K562 (cell line): Measurements from ENCODE around the gene HSDL2. TPM values are rescaled to one million over a fixed set of nuclear protein-coding genes. Genes with fewer than 3 reads are reported as not detected.

Experiments
- ATAC-seq: fragments of 200-7000 bp; cut with Tn5 transposase; 3 replicates; pipeline ENCODE4 v1.9.1; 2020; ENCODE audit warnings: moderate library complexity
- BruUV-seq: library from RNA; stranded (reverse); fragments of 400-500 nt; replicated peaks from 2 replicates; lab custom pipeline; 2021; lab: Mats Ljungman, UMichigan
- CTCF ChIA-PET: fragments of 300-600 bp; formaldehyde crosslinking; extraction: SDS; loops from one replicate; lab custom pipeline; 2021; ENCODE audit warnings: low intra/inter-chr PET ratio; lab: Yijun Ruan, JAX
- POLR2A ChIA-PET: fragments of 300-600, 350-650 bp; sonication (Branson Sonifier 250); formaldehyde crosslinking; extraction: SDS; loops from one replicate; lab custom pipeline; 2021; ENCODE audit warnings: antibody characterized with exemption, inconsistent platforms; lab: Yijun Ruan, JAX
- DNase-seq, 4 experiments: peaks; one replicate each; pipeline versions ENCODE4 v3.0.0 to v3.0.0-alpha.2; 2011 to 2018; ENCODE audit warnings: low spot score in 3 of 4, mixed read lengths in 3 of 4; ENCODE audit errors: extremely low read depth in 1 of 4
- FAIRE-seq: peaks from 2 replicates; lab custom pipeline; 2011; peaks lifted over from hg19 to GRCh38; lab: Jason Lieb, UNC
- H2AFZ ChIP-seq: 2 replicates; pipeline ENCODE4 v1.6.0; 2011; ENCODE audit warnings: low read depth, low read length, control low read depth, inconsistent platforms
- H3K27ac ChIP-seq: fragments of 200-600 bp; 3 replicates; pipeline ENCODE4 v1.8.0; 2011; ENCODE audit warnings: low read depth, mild to moderate bottlenecking, control low read depth, inconsistent platforms, low read length, moderate library complexity, mixed read lengths; ENCODE audit errors: extremely low read depth
- H3K27me3 ChIP-seq, 2 experiments: fragments of 300-600 bp in 1 of 2; 2 replicates in 1 of 2; 3 replicates in 1 of 2; pipeline versions ENCODE4 v1.6.0 to v1.8.0; 2011; ENCODE audit warnings: inconsistent platforms in 2 of 2, low read length in 2 of 2, mild to moderate bottlenecking in 1 of 2, mixed read lengths in 1 of 2, moderate library complexity in 1 of 2; ENCODE audit not compliant: control insufficient read depth in 2 of 2, insufficient read depth in 2 of 2
- H3K36me3 ChIP-seq: fragments of 300-600 bp; 3 replicates; pipeline ENCODE4 v1.8.0; 2011; ENCODE audit warnings: mild to moderate bottlenecking, low read length, inconsistent platforms; ENCODE audit not compliant: control insufficient read depth, insufficient read depth
- H3K4me1 ChIP-seq, 2 experiments: fragments of 200-600 bp in 1 of 2; replicated peaks in 1 of 2; 2 replicates in 1 of 2; 3 replicates in 1 of 2; pipeline versions ENCODE4 v1.5.1 to v1.8.0; 2011; ENCODE audit warnings: inconsistent platforms in 2 of 2, low read length in 2 of 2, mild to moderate bottlenecking in 1 of 2, mixed read lengths in 1 of 2, moderate library complexity in 1 of 2; ENCODE audit not compliant: control insufficient read depth in 2 of 2, insufficient read depth in 2 of 2
- H3K4me2 ChIP-seq: 2 replicates; pipeline ENCODE4 v1.6.1; 2011; ENCODE audit warnings: low read length, control low read depth, inconsistent platforms, mixed read lengths; ENCODE audit not compliant: insufficient read depth
- H3K4me3 ChIP-seq: fragments of 200-600 bp; sonication (generic), shearing (Covaris generic); 2 replicates; pipeline ENCODE4 v1.5.1; 2016; ENCODE audit warnings: control low read depth, inconsistent platforms
- H3K79me2 ChIP-seq: fragments of 200-600 bp; 3 replicates; pipeline ENCODE4 v1.8.0; 2011; ENCODE audit warnings: low read length, inconsistent platforms; ENCODE audit not compliant: control insufficient read depth, insufficient read depth
- H3K9ac ChIP-seq, 2 experiments: 2 replicates each; pipeline versions ENCODE4 v1.6.0 to v1.6.1; 2011; ENCODE audit warnings: low read depth in 2 of 2, low read length in 2 of 2, control low read depth in 1 of 2, inconsistent platforms in 1 of 2, mild to moderate bottlenecking in 1 of 2, mixed read lengths in 1 of 2; ENCODE audit not compliant: insufficient read depth in 1 of 2
- H3K9me1 ChIP-seq: one replicate; pipeline ENCODE4 v1.6.0; 2011; ENCODE audit warnings: inconsistent platforms, mild to moderate bottlenecking, low read length, moderate library complexity; ENCODE audit not compliant: control insufficient read depth, insufficient read depth
- H3K9me3 ChIP-seq: replicated peaks from 2 replicates; pipeline ENCODE4 v1.5.1; 2011; ENCODE audit warnings: low read depth, low read length, inconsistent platforms; ENCODE audit not compliant: control insufficient read depth, insufficient read depth
- H4K20me1 ChIP-seq: replicated peaks from 2 replicates; pipeline ENCODE4 v1.6.1; 2011; ENCODE audit warnings: low read length, inconsistent platforms, mixed read lengths; ENCODE audit not compliant: control insufficient read depth, insufficient read depth
- CEBPB ChIP-seq: fragments of 450-650 bp; IDR thresholded peaks from 2 replicates; pipeline ENCODE4 v1.6.1; 2016; ENCODE audit warnings: missing genetic modification characterization, missing compliant biosample characterization
- ESRRA ChIP-seq: fragments of 450-650 bp; IDR thresholded peaks from 2 replicates; pipeline ENCODE4 v1.6.1; 2014; ENCODE audit warnings: low read depth, mild to moderate bottlenecking, moderate library complexity, borderline replicate concordance
- MYNN ChIP-seq, 2 experiments: sonication (generic); formaldehyde crosslinking in 1 of 2; IDR thresholded peaks; 2 replicates each; pipeline versions ENCODE4 v1.5.0 to v1.6.1; 2016 to 2020; ENCODE audit warnings: antibody characterized with exemption in 1 of 2, missing genetic modification reagents in 1 of 2
- REST ChIP-seq, 2 experiments: fragments of 450-650 bp; formaldehyde crosslinking in 1 of 2; IDR thresholded peaks; 2 replicates each; pipeline versions ENCODE4 v1.4.0 to v1.6.1; 2014 to 2020; ENCODE audit warnings: mild to moderate bottlenecking in 2 of 2, borderline replicate concordance in 1 of 2, low read depth in 1 of 2
- SNAPC5 ChIP-seq: fragments of 250-450 bp; sonication (Bioruptor Pico); IDR thresholded peaks from 2 replicates; pipeline ENCODE4 v1.8.0; 2021; ENCODE audit warnings: moderate library complexity, mild to moderate bottlenecking, inconsistent platforms
- SNIP1 ChIP-seq: fragments of 450-650 bp; IDR thresholded peaks from 2 replicates; pipeline ENCODE4 v1.7.1; 2017; ENCODE audit warnings: low read depth, mild to moderate bottlenecking
- ZFPM2 ChIP-seq: fragments of 250-450 bp; sonication (Bioruptor Pico); IDR thresholded peaks from 2 replicates; pipeline ENCODE4 v1.5.1; 2022; ENCODE audit warnings: mild to moderate bottlenecking
- WGBS: fragments of 100-300 bp; shearing (Covaris generic); methylation state at CpG from one replicate; pipeline ENCODE4 v1.1.6; 2016; ENCODE audit warnings: low coverage, mixed read lengths; ENCODE audit not compliant: insufficient coverage; ENCODE audit errors: missing lambda C conversion rate; 5-methylcytosine and 5-hydroxymethylcytosine counted together
- in situ Hi-C: fragments of 300-500 bp; cut with MboI; formaldehyde crosslinking; loops from 4 replicates; pipeline ENCODE4 v1.15.0; 2018; ENCODE audit warnings: inconsistent platforms, mixed read lengths
- intact Hi-C: fragments of 100-400 bp; cut with micrococcal nuclease; formaldehyde crosslinking; loops from 2 replicates; pipeline ENCODE4 v1.14.2; 2022
- polyA plus RNA-seq, 8 experiments: library from polyadenylated mRNA; depleted of rRNA in 4 of 8; stranded (reverse) in 5 of 8; unstranded in 3 of 8; fragments of >200 nt; fragmentation: Nextera tagmentation in 2 of 8; fragmentation: Illumina TruSeq in 1 of 8; extraction: Ambion mirVana in 2 of 8; extraction: Trizol in 1 of 8; gene quantifications; 2 replicates each; pipeline versions ENCODE4 v1.2.1 to v1.2.3, GENCODE V29; 2011 to 2014; ENCODE audit warnings: inconsistent platforms in 1 of 8, missing spikeins in 1 of 8
- total RNA-seq, 7 experiments: library from RNA; depleted of rRNA in 6 of 7; stranded (reverse); fragments of >200 nt in 6 of 7; fragmentation: Illumina TruSeq in 2 of 7; extraction: Trizol in 2 of 7; gene quantifications; 2 replicates each; pipeline versions ENCODE4 v1.2.1 to v1.2.3, GENCODE V29; 2011 to 2021; ENCODE audit warnings: low replicate concordance in 1 of 7
- TF ChIP-seq, protein P1 (sequence below), 2 experiments: IDR thresholded peaks in 1 of 2; conservative IDR thresholded peaks in 1 of 2; 2 replicates each; pipeline ENCODE4 v1.6.1; 2016; ENCODE audit warnings: low read depth in 2 of 2, mild to moderate bottlenecking in 1 of 2, missing compliant biosample characterization in 1 of 2, missing genetic modification characterization in 1 of 2, moderate library complexity in 1 of 2
- TF ChIP-seq, protein P2 (sequence below): IDR thresholded peaks from 3 replicates; pipeline ENCODE4 v1.6.1; 2011; ENCODE audit warnings: borderline replicate concordance, mild to moderate bottlenecking; ENCODE audit not compliant: insufficient read length, insufficient read depth

Gene HSDL2
- total and polyA plus RNA-seq, 9 of the 15 experiments (the other 6 are each of a cell fraction or from before 2014, with no cell fraction given) = 22.8 to 74.1 (median 35.6) TPM

GRCh38 chr9:112352209-112352608 is 27.7 kb upstream of the HSDL2 start:
- FAIRE-seq = no peak
- ChIA-PET POLR2A (interaction anchor here (1.2 kb wide), 1 partner anchor 25 kb away, joined by 3 read pairs; no protein-coding TSS in a partner anchor), CTCF (no interaction called here)
- ATAC-seq = no peak
- H3K27ac ChIP-seq = no peak overlapping the region
- H3K9me3 ChIP-seq = no peaks in the 10 kb centered on the region
- WGBS = 13% methylated on average over 3 of the region's 3 CpGs
- no peaks in the 10 kb centered on the region for H3K27me3 ChIP-seq
- H3K4me3 ChIP-seq = no peak overlapping the region
- H3K4me2 ChIP-seq = no peak overlapping the region
- no peak overlapping the region for H3K9ac ChIP-seq
- no peaks in the 10 kb centered on the region for H3K36me3 ChIP-seq
- no peaks in the 10 kb centered on the region for H3K79me2 ChIP-seq
- no peak for DNase-seq
- intact Hi-C loops = loop anchor here (10.0 kb wide), 1 partner anchor 447 kb away; no protein-coding TSS in a partner anchor
- in situ Hi-C loops = loop anchor here (5.0 kb wide), 1 partner anchor 270 kb away; no protein-coding TSS in a partner anchor
- no peaks in the 10 kb centered on the region for H3K4me1 ChIP-seq
- no TSS peak for BruUV-seq
- H4K20me1 ChIP-seq = no peaks in the 10 kb centered on the region
- no peaks in the 10 kb centered on the region for H3K9me1 ChIP-seq
- H2AFZ ChIP-seq = 0 out of 2 replicates have a peak overlapping the region, but pooled peaks have one; percentile 49
- TF ChIP-seq ESRRA (no peak), CEBPB (no peak), SNIP1 (no peak), REST (IDR thresholded peaks at IDR 0.05; ENCODE audit: borderline replicate concordance) (no peak), REST (CRISPR knock-in tag; IDR thresholded peaks at IDR 0.05; ENCODE audit: low read depth) (no peak), MYNN (IDR thresholded peaks at IDR 0.05) (no peak), MYNN (CRISPR knock-in tag; IDR thresholded peaks at IDR 0.05) (no peak), ZFPM2 (no peak), SNAPC5 (CRISPR knock-in tag) (no peak)
- TF ChIP-seq, protein P1, sequence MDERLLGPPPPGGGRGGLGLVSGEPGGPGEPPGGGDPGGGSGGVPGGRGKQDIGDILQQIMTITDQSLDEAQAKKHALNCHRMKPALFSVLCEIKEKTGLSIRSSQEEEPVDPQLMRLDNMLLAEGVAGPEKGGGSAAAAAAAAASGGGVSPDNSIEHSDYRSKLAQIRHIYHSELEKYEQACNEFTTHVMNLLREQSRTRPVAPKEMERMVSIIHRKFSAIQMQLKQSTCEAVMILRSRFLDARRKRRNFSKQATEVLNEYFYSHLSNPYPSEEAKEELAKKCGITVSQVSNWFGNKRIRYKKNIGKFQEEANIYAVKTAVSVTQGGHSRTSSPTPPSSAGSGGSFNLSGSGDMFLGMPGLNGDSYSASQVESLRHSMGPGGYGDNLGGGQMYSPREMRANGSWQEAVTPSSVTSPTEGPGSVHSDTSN (CRISPR knock-in tag; IDR thresholded peaks at IDR 0.05; ENCODE audit: low read depth) = no peak
- TF ChIP-seq, protein P1 (tag; conservative IDR thresholded peaks at IDR 0.05; ENCODE audit: low read depth) = no peak
- TF ChIP-seq, protein P2, sequence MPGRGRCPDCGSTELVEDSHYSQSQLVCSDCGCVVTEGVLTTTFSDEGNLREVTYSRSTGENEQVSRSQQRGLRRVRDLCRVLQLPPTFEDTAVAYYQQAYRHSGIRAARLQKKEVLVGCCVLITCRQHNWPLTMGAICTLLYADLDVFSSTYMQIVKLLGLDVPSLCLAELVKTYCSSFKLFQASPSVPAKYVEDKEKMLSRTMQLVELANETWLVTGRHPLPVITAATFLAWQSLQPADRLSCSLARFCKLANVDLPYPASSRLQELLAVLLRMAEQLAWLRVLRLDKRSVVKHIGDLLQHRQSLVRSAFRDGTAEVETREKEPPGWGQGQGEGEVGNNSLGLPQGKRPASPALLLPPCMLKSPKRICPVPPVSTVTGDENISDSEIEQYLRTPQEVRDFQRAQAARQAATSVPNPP = no peak
